Calu3 (cell line): ENCODE data around the gene GOLGA6C. TPM values are rescaled to one million over a fixed set of nuclear protein-coding genes. Genes with fewer than 3 reads are reported as not detected.
"Not testable (repeated sequence)": the region's sequence is repeated elsewhere in the genome, so short reads cannot be mapped to it uniquely, and the experiment has no call there.

Experiments
- BruUV-seq: library from RNA; stranded (reverse); fragments of 400-500 nt; replicated peaks from 2 replicates; lab custom pipeline; 2021; lab: Mats Ljungman, UMichigan
- CTCF ChIA-PET: fragments of 300-600 bp; sonication (Branson Sonifier 250); formaldehyde crosslinking; loops from one replicate; lab custom pipeline; 2022; ENCODE audit warnings: antibody characterized with exemption; lab: Charles Lee
- DNase-seq: peaks from one replicate; pipeline ENCODE4 v3.0.0; 2022
- H3K27ac Mint-ChIP-seq: one replicate; pipeline ENCODE4 v1.8.0; 2022; ENCODE audit warnings: mixed read lengths; ENCODE audit not compliant: unreplicated experiment
- H3K27me3 Mint-ChIP-seq: one replicate; pipeline ENCODE4 v1.8.0; 2022; ENCODE audit warnings: mixed read lengths; ENCODE audit not compliant: unreplicated experiment
- H3K36me3 Mint-ChIP-seq: one replicate; pipeline ENCODE4 v1.8.0; 2022; ENCODE audit warnings: mild to moderate bottlenecking, moderate library complexity, mixed read lengths; ENCODE audit not compliant: insufficient read depth, unreplicated experiment
- H3K4me1 Mint-ChIP-seq: one replicate; pipeline ENCODE4 v1.8.0; 2022; ENCODE audit warnings: mild to moderate bottlenecking, low read depth, mixed read lengths; ENCODE audit not compliant: unreplicated experiment
- H3K4me3 Mint-ChIP-seq: one replicate; pipeline ENCODE4 v1.8.0; 2022; ENCODE audit warnings: mild to moderate bottlenecking, low read depth, moderate library complexity, mixed read lengths; ENCODE audit not compliant: unreplicated experiment
- H3K9me3 Mint-ChIP-seq: one replicate; pipeline ENCODE4 v1.8.0; 2022; ENCODE audit warnings: low read depth, mixed read lengths; ENCODE audit not compliant: unreplicated experiment
- CTCF ChIP-seq: fragments of 200-600 bp; IDR thresholded peaks from one replicate; pipeline ENCODE4 v1.8.0; 2022; ENCODE audit warnings: antibody characterized with exemption; ENCODE audit not compliant: unreplicated experiment
- intact Hi-C: fragments of 100-400 bp; cut with micrococcal nuclease; formaldehyde crosslinking; loops from one replicate; pipeline ENCODE4 v1.10.0; 2022; ENCODE audit not compliant: unreplicated experiment
- total RNA-seq: library from RNA; stranded (reverse); gene quantifications from 2 replicates; pipeline ENCODE4 v1.2.3, GENCODE V29; 2022

Gene GOLGA6C
- total RNA-seq, 1 experiment from 2014 or later = not detected

GRCh38 chr15:75306188-75306587 lies 48.1 kb downstream of the GOLGA6C start:
- intact Hi-C loops = loop anchor here (1.0 to 10.0 kb wide), 2 partner anchors 71 to 277 kb away; no protein-coding TSS in a partner anchor
- H3K36me3 Mint-ChIP-seq = no peaks in the 10 kb centered on the region
- CTCF ChIA-PET = no interaction called here
- H3K4me3 Mint-ChIP-seq = no peak overlapping the region
- H3K9me3 Mint-ChIP-seq = no peaks in the 10 kb centered on the region
- no TSS peak for BruUV-seq
- no peak for DNase-seq
- peaks cover 73% of the 10 kb centered on the region for H3K27me3 Mint-ChIP-seq
- no peak for TF ChIP-seq CTCF
- peaks cover 11% of the 10 kb centered on the region for H3K4me1 Mint-ChIP-seq
- H3K27ac Mint-ChIP-seq = no peak overlapping the region

GRCh38 chr15:75307778-75308390 lies 49.8 kb downstream of the GOLGA6C start:
- Mint-ChIP-seq H3K9me3 (no peaks in the 10 kb centered on the region), H3K27me3 (peaks cover 80% of the 10 kb centered on the region), H3K4me3 (no peak overlapping the region), H3K36me3 (no peaks in the 10 kb centered on the region), H3K4me1 (peaks cover 11% of the 10 kb centered on the region), H3K27ac (no peak overlapping the region)
- DNase-seq = peak; percentile 87
- intact Hi-C loops = loop anchor here (10.0 kb wide), 1 partner anchor 73 kb away; no protein-coding TSS in a partner anchor
- peak; percentile 83 for TF ChIP-seq CTCF
- CTCF ChIA-PET = interaction anchor here (0.5 to 1.7 kb wide), 9 partner anchors 60 to 537 kb away, joined by 3 to 7 read pairs (median 5); partner anchors contain the start of gene MAN2C1
- BruUV-seq = no TSS peak

GRCh38 chr15:75309711-75310110 lies 51.6 kb downstream of the GOLGA6C start:
- BruUV-seq = no TSS peak
- peaks cover 65% of the 10 kb centered on the region for H3K27me3 Mint-ChIP-seq
- DNase-seq = no peak
- H3K4me3 Mint-ChIP-seq = no peak overlapping the region
- H3K27ac Mint-ChIP-seq = no peak overlapping the region
- no peaks in the 10 kb centered on the region for H3K36me3 Mint-ChIP-seq
- H3K9me3 Mint-ChIP-seq = no peaks in the 10 kb centered on the region
- intact Hi-C loops = loop anchor here (10.0 kb wide), 1 partner anchor 75 kb away; no protein-coding TSS in a partner anchor
- CTCF ChIA-PET = no interaction called here
- H3K4me1 Mint-ChIP-seq = peaks cover 11% of the 10 kb centered on the region
- no peak for TF ChIP-seq CTCF

GRCh38 chr15:75312548-75312947 lies 54.4 kb downstream of the GOLGA6C start:
- H3K27ac Mint-ChIP-seq, H3K9me3 Mint-ChIP-seq, H3K4me3 Mint-ChIP-seq, intact Hi-C loops, CTCF ChIA-PET, BruUV-seq, H3K4me1 Mint-ChIP-seq, H3K36me3 Mint-ChIP-seq, DNase-seq: not testable (repeated sequence)
- H3K27me3 Mint-ChIP-seq = peaks cover 53% of the 10 kb centered on the region
